Mucosa of stomach (tissue), 1 donor: Measurements from ENCODE around the gene ADAM12.

ENCODE experiments used
- H3K27me3 ChIP-seq: one replicate; pipeline ENCODE4 v1.7.0; 2013; ENCODE audit warnings: mild to moderate bottlenecking, low read length; ENCODE audit not compliant: control insufficient read depth, insufficient read depth
- H3K36me3 ChIP-seq: one replicate; pipeline ENCODE4 v1.7.0; 2013; ENCODE audit warnings: low read length; ENCODE audit not compliant: control insufficient read depth, insufficient read depth
- H3K4me1 ChIP-seq: one replicate; pipeline ENCODE4 v1.7.0; 2013; ENCODE audit warnings: mild to moderate bottlenecking, low read length; ENCODE audit not compliant: control insufficient read depth, insufficient read depth
- H3K4me3 ChIP-seq: one replicate; pipeline ENCODE4 v1.7.0; 2013; ENCODE audit warnings: low read length
- H3K9ac ChIP-seq: one replicate; pipeline ENCODE4 v1.7.0; 2013; ENCODE audit warnings: mild to moderate bottlenecking, low read length, moderate library complexity
- H3K9me3 ChIP-seq: one replicate; pipeline ENCODE4 v1.7.0; 2013; ENCODE audit warnings: mild to moderate bottlenecking, low read length, moderate library complexity; ENCODE audit not compliant: control insufficient read depth
- donor health status: Pancreatic carcinoma.

ADAM12 gene

DNA sequence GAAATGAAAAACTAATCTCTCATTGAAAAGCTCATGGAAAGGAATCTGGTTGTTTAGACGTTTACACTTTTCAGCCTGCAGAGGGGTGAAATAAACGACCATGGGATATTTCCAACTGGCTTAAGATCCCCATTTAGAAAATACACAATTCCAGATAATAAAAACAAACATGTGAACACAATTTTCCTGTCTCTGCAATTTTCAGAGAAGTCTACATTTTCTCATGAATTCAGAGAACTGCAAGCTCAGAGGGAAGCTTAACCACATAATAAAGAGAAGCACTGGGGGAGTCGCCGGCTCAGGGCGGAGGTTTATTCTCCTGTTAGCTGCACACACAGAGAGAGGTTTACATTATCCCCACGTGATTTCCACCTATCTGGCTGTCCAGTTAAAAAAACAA, 276.8 kb downstream of the ADAM12 start:
- Histone ChIP-seq H3K9me3 (no peaks in the 10 kb centered on the region), H3K27me3 (no peaks in the 10 kb centered on the region), H3K9ac (no peak overlapping the region), H3K36me3 (no peaks in the 10 kb centered on the region), H3K4me3 (no peak overlapping the region), H3K4me1 (no peaks in the 10 kb centered on the region)

DNA sequence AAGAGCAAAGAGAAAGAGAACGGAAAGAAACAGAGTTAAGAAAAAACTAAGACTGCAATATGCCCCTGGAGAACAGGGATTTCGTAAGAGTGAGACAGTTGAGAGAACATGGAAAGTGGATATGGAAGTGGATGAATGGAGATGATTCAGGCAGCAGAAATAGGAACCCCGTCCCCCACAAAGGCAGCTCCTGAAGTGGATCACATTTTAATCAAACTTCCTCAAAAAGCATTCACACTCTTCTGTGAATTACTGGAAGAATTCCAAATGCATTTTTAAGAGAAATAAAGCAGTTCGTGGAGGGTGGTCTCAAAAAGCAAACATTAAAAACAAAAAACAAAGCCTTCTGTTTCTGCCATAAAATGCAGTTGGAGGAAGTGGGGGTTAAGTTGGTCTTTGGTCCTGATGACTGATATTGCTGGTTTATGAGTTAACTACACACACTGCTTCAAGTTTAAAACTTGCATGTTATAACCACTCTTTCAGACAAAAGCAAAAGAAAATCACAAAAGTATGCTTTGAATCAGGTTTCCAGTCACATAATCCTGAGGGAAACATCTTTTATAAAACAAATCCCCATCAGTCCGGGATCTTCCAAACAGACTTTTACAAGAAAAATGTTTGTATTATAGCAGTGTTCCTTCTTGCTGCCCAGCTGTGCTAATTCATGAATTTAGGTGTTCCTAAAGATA, 277.6 kb downstream of the ADAM12 start:
- no peak overlapping the region for H3K9ac ChIP-seq
- H3K4me3 ChIP-seq: no peak overlapping the region
- no peaks in the 10 kb centered on the region for H3K36me3 ChIP-seq
- no peaks in the 10 kb centered on the region for H3K27me3 ChIP-seq
- no peaks in the 10 kb centered on the region for H3K4me1 ChIP-seq
- H3K9me3 ChIP-seq: no peaks in the 10 kb centered on the region

DNA sequence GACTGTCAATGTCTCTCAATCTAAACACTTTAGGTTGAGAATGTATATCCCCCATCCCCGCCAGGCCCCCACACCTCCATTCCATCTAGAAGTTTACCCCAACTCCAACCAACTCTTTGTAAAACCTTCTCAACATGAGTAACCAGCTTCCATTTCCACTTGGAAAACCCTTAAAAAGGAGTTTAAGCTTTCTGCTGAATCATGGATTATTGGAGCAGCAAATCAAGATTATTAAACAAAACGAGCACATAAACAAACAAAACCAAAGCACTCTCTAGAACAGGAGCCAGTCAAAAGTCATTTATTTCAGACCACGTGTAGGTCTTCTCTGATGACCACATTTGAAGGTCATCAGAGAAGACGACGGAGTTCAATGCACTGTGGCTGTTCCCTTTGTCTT, 278.4 kb downstream of the ADAM12 start:
- H3K4me1 ChIP-seq: no peaks in the 10 kb centered on the region
- H3K27me3 ChIP-seq: no peaks in the 10 kb centered on the region
- no peaks in the 10 kb centered on the region for H3K9me3 ChIP-seq
- no peak overlapping the region for H3K9ac ChIP-seq
- no peak overlapping the region for H3K4me3 ChIP-seq
- H3K36me3 ChIP-seq: no peaks in the 10 kb centered on the region

- no peaks in the 10 kb centered on the region for H3K36me3 ChIP-seq
- H3K9ac ChIP-seq: no peak overlapping the region
- no peaks in the 10 kb centered on the region for H3K4me1 ChIP-seq
- no peaks in the 10 kb centered on the region for H3K27me3 ChIP-seq
- H3K9me3 ChIP-seq: no peaks in the 10 kb centered on the region
- no peak overlapping the region for H3K4me3 ChIP-seq
These were observed 279.6 kb downstream of the ADAM12 start for GRCh38 chr10:126108693-126109092.

DNA sequence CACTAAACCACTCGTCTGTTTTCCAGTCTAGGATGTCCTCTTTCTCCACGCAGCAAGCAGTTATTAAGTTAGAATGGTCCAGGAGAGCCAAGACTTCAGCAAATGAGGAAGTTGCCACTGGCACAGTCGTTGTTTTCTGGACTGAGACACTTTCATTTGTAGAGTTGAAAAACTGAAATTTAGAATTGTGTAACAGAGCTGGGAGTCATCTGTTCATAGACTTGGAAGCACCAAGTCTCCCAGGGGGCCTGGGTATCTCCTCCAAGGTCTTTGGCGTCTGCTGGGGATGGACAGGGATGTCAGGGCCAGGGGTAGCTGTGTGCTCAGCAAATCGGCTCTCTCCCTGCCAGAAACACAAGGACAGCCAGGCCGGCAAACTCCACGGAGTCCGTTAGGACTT, 283.5 kb downstream of the ADAM12 start:
- Histone ChIP-seq H3K4me3 (no peak overlapping the region), H3K9me3 (no peaks in the 10 kb centered on the region), H3K27me3 (no peaks in the 10 kb centered on the region), H3K36me3 (no peaks in the 10 kb centered on the region), H3K9ac (no peak overlapping the region), H3K4me1 (no peaks in the 10 kb centered on the region)

GRCh38 chr10:126102636-126103035, 285.6 kb downstream of the ADAM12 start:
- no peaks in the 10 kb centered on the region for H3K27me3 ChIP-seq
- no peaks in the 10 kb centered on the region for H3K9me3 ChIP-seq
- H3K4me3 ChIP-seq: no peak overlapping the region
- no peaks in the 10 kb centered on the region for H3K4me1 ChIP-seq
- H3K36me3 ChIP-seq: no peaks in the 10 kb centered on the region
- H3K9ac ChIP-seq: no peak overlapping the region

- no peak overlapping the region for H3K4me3 ChIP-seq
- H3K36me3 ChIP-seq: no peaks in the 10 kb centered on the region
- H3K9me3 ChIP-seq: no peaks in the 10 kb centered on the region
- no peaks in the 10 kb centered on the region for H3K4me1 ChIP-seq
- H3K27me3 ChIP-seq: no peaks in the 10 kb centered on the region
- no peak overlapping the region for H3K9ac ChIP-seq
These were observed 286.5 kb downstream of the ADAM12 start for GRCh38 chr10:126101736-126102135.

GRCh38 chr10:126101325-126101724, 287.0 kb downstream of the ADAM12 start:
- no peaks in the 10 kb centered on the region for H3K27me3 ChIP-seq
- no peaks in the 10 kb centered on the region for H3K4me1 ChIP-seq
- H3K4me3 ChIP-seq: no peak overlapping the region
- no peaks in the 10 kb centered on the region for H3K36me3 ChIP-seq
- no peaks in the 10 kb centered on the region for H3K9me3 ChIP-seq
- no peak overlapping the region for H3K9ac ChIP-seq

GRCh38 chr10:126099366-126099765, 288.9 kb downstream of the ADAM12 start:
- no peak overlapping the region for H3K9ac ChIP-seq
- no peaks in the 10 kb centered on the region for H3K36me3 ChIP-seq
- H3K4me1 ChIP-seq: no peaks in the 10 kb centered on the region
- H3K9me3 ChIP-seq: no peaks in the 10 kb centered on the region
- no peak overlapping the region for H3K4me3 ChIP-seq
- no peaks in the 10 kb centered on the region for H3K27me3 ChIP-seq

GRCh38 chr10:126098226-126098581, 290.1 kb downstream of the ADAM12 start:
- H3K9me3 ChIP-seq: no peaks in the 10 kb centered on the region
- H3K36me3 ChIP-seq: no peaks in the 10 kb centered on the region
- H3K9ac ChIP-seq: no peak overlapping the region

DNA sequence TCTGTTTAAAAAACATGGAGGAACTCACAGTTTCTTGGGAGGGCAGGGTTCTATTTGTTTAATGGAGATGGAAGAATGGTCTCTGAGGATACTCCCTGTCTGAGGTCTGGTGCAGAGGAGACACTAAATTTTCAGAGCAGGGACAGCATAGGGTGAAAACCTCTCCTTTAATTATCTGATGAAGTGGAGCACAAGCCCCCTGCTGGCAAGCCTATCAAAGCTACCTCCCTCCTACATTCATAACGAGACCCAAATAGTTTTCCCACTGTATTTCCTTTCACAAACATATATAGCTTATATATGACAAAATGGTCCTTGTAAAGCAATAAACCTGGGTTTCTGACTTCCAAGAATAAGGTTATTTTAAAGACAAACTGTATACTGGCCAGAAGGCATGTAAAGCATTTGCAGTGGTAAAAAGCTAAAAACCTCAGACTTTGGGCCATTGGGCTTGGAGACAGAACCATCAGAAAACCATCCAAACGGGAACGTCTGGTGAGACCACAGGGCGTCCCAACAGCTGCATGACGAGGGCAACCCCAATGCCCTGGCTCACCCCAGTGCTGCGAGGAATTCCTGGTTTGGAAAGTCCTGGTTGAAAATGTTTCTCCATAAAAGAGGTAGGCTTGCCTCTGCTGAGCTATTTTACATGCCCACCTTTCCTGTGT, 290.6 kb downstream of the ADAM12 start:
- Histone ChIP-seq H3K4me3 (no peak overlapping the region), H3K36me3 (no peaks in the 10 kb centered on the region), H3K9ac (no peak overlapping the region), H3K4me1 (no peaks in the 10 kb centered on the region), H3K27me3 (no peaks in the 10 kb centered on the region), H3K9me3 (no peaks in the 10 kb centered on the region)

More at GRCh38 chr10:126098226-126098581, 290.1 kb downstream of the ADAM12 start:
- H3K4me3 ChIP-seq: no peak overlapping the region
- H3K27me3 ChIP-seq: no peaks in the 10 kb centered on the region
- H3K4me1 ChIP-seq: no peaks in the 10 kb centered on the region

- Histone ChIP-seq H3K36me3 (no peaks in the 10 kb centered on the region), H3K27me3 (no peaks in the 10 kb centered on the region), H3K9me3 (no peaks in the 10 kb centered on the region), H3K4me1 (no peaks in the 10 kb centered on the region), H3K9ac (no peak overlapping the region), H3K4me3 (no peak overlapping the region)
These were observed 293.7 kb downstream of the ADAM12 start for GRCh38 chr10:126094537-126094936.
